ENCODE measurements around the gene MC3R.

GRCh38 chr20:56245761-56246160 is 2.8 kb upstream of the MC3R start:
- TF ChIP-seq CTCF (IDR thresholded peaks at IDR 0.05) (no peak), POLR2A (IDR thresholded peaks at IDR 0.05) (no peak)

All from body of pancreas (tissue), 4 donors.